A549 (cell line): Measurements from ENCODE around the gene CDADC1. TPM values are rescaled to one million over a fixed set of nuclear protein-coding genes. Genes with fewer than 3 reads are reported as not detected.

Experiments used
- ATAC-seq, 2 experiments: fragments of 200-7000 bp in 1 of 2; fragments of >200 bp in 1 of 2; cut with Nextera tagmentation in 1 of 2; cut with Tn5 transposase in 1 of 2; 3 replicates each; pipeline versions ENCODE4 v1.8.0 to v1.9.1; 2018 to 2020; ENCODE audit warnings: mild to moderate bottlenecking in 1 of 2, moderate library complexity in 1 of 2
- CTCF ChIA-PET: fragments of 300-600 bp; sonication (Branson Sonifier 250); formaldehyde crosslinking; extraction: SDS; loops from one replicate; lab custom pipeline; 2021; ENCODE audit warnings: antibody characterized with exemption, inconsistent platforms; lab: Yijun Ruan, JAX
- POLR2A ChIA-PET: fragments of 350-600 bp; formaldehyde crosslinking; extraction: SDS; loops from one replicate; lab custom pipeline; 2021; ENCODE audit warnings: antibody characterized with exemption, inconsistent platforms; lab: Yijun Ruan, JAX
- DNase-seq, 2 experiments: peaks; one replicate each; pipeline versions ENCODE4 v3.0.0 to v3.0.0-alpha.2; 2011 to 2016; ENCODE audit warnings: low read depth in 1 of 2, low spot score in 1 of 2
- FAIRE-seq: peaks from 2 replicates; lab custom pipeline; 2011; peaks lifted over from hg19 to GRCh38; lab: Jason Lieb, UNC
- H3K27ac ChIP-seq, 2 experiments: fragments of >200 bp; sonication (Bioruptor Twin); formaldehyde crosslinking; 3 replicates each; pipeline ENCODE4 v1.5.1; 2016 to 2017
- H3K4me1 ChIP-seq: fragments of >200 bp; sonication (Bioruptor Twin); formaldehyde crosslinking; 3 replicates; pipeline ENCODE4 v1.6.1; 2016
- H3K4me2 ChIP-seq: fragments of >200 bp; sonication (Bioruptor Twin); formaldehyde crosslinking; 3 replicates; pipeline ENCODE4 v1.6.1; 2016
- H3K4me3 ChIP-seq: fragments of >200 bp; sonication (Bioruptor Twin); formaldehyde crosslinking; 3 replicates; pipeline ENCODE4 v1.5.1; 2016
- H3K9me3 ChIP-seq: fragments of >200 bp; sonication (Bioruptor Twin); formaldehyde crosslinking; 3 replicates; pipeline ENCODE4 v1.6.1; 2016
- BHLHE40 ChIP-seq: IDR thresholded peaks from 2 replicates; pipeline ENCODE4 v1.6.1; 2012; ENCODE audit warnings: low read depth, low read length, inconsistent platforms
- CBX8 ChIP-seq: fragments of 200-600 bp; sonication (generic); IDR thresholded peaks from 2 replicates; pipeline ENCODE4 v1.6.1; 2016
- CEBPB ChIP-seq, 2 experiments: fragments of >200 bp in 1 of 2; sonication (Bioruptor Twin) in 1 of 2; formaldehyde crosslinking in 1 of 2; IDR thresholded peaks; 2 replicates each; pipeline ENCODE4 v1.6.1; 2012 to 2016
- EHF ChIP-seq: fragments of 250-450 bp; sonication (Bioruptor Pico); IDR thresholded peaks from 2 replicates; pipeline ENCODE4 v1.5.0; 2020; ENCODE audit warnings: mild to moderate bottlenecking
- FOXS1 ChIP-seq: fragments of 250-450 bp; sonication (Bioruptor Pico); IDR thresholded peaks from 2 replicates; pipeline ENCODE4 v1.5.0; 2020; ENCODE audit warnings: mild to moderate bottlenecking, moderate library complexity
- HDAC2 ChIP-seq: fragments of 200-600 bp; sonication (generic); IDR thresholded peaks from 2 replicates; pipeline ENCODE4 v1.6.1; 2016
- HOXB13 ChIP-seq: fragments of 250-450 bp; sonication (Bioruptor Pico); IDR thresholded peaks from 2 replicates; pipeline ENCODE4 v1.5.0; 2020; ENCODE audit warnings: low read depth, mild to moderate bottlenecking, moderate library complexity
- KDM1A ChIP-seq: fragments of 200-600 bp; sonication (generic); IDR thresholded peaks from 2 replicates; pipeline ENCODE4 v1.6.1; 2016; ENCODE audit warnings: low read depth, mild to moderate bottlenecking
- NFE2L2 ChIP-seq: fragments of 150-350 bp; conservative IDR thresholded peaks from 2 replicates; pipeline ENCODE4 v1.6.1; 2014; ENCODE audit warnings: low read length
- NPAS2 ChIP-seq: fragments of 250-450 bp; sonication (Bioruptor Pico); IDR thresholded peaks from 2 replicates; pipeline ENCODE4 v1.8.0; 2022; ENCODE audit warnings: mild to moderate bottlenecking, moderate library complexity, borderline replicate concordance
- PHF8 ChIP-seq: fragments of 200-600 bp; sonication (generic); IDR thresholded peaks from 2 replicates; pipeline ENCODE4 v1.6.1; 2016; ENCODE audit warnings: low read depth, mild to moderate bottlenecking, antibody characterized with exemption, moderate library complexity, borderline replicate concordance
- RCOR1 ChIP-seq: fragments of 150-350 bp; IDR thresholded peaks from 2 replicates; pipeline ENCODE4 v1.6.1; 2014; ENCODE audit warnings: antibody characterized with exemption, low read length, low read depth
- RFX5 ChIP-seq: fragments of 450-650 bp; IDR thresholded peaks from 2 replicates; pipeline ENCODE4 v1.7.1; 2014; ENCODE audit warnings: antibody characterized with exemption, mild to moderate bottlenecking, moderate library complexity
- TP53 ChIP-seq: fragments of 250-450 bp; sonication (Bioruptor Pico); IDR thresholded peaks from 2 replicates; pipeline ENCODE4 v1.5.0; 2021; ENCODE audit warnings: mild to moderate bottlenecking, moderate library complexity
- ZNF302 ChIP-seq: fragments of 250-450 bp; sonication (Bioruptor Pico); IDR thresholded peaks from 2 replicates; pipeline ENCODE4 v1.9.0; 2021; ENCODE audit warnings: inconsistent platforms, mild to moderate bottlenecking, moderate library complexity
- ZSCAN20 ChIP-seq: fragments of 250-450 bp; sonication (Bioruptor Pico); IDR thresholded peaks from 2 replicates; pipeline ENCODE4 v1.8.0; 2022; ENCODE audit warnings: mild to moderate bottlenecking, moderate library complexity
- WGBS: methylation state at CpG from one replicate; pipeline ENCODE4 v1.1.6; 2017; ENCODE audit errors: missing lambda C conversion rate; 5-methylcytosine and 5-hydroxymethylcytosine counted together
- polyA plus RNA-seq, 4 experiments: library from polyadenylated mRNA; depleted of rRNA in 3 of 4; stranded (reverse); fragments of >200 nt; fragmentation: RNase III in 1 of 4; extraction: RNeasy Plus Mini Kit Qiagen cat#74134 plus additional on column Dnase treatment in 1 of 4; gene quantifications; 2 replicates in 3 of 4; 3 replicates in 1 of 4; pipeline ENCODE4 v1.2.3, GENCODE V29; 2011 to 2017
- TF ChIP-seq, protein P1 (sequence below): fragments of >200 bp; sonication (Bioruptor Twin); formaldehyde crosslinking; IDR thresholded peaks from 2 replicates; pipeline ENCODE4 v1.6.1; 2016
- TF ChIP-seq, protein P2 (sequence below): fragments of >200 bp; sonication (Bioruptor Twin); formaldehyde crosslinking; IDR thresholded peaks from 3 replicates; pipeline ENCODE4 v1.6.1; 2016
- TF ChIP-seq, protein P3 (sequence below): IDR thresholded peaks from 2 replicates; pipeline ENCODE4 v1.6.1; 2012
- TF ChIP-seq, protein P4 (sequence below): fragments of 450-650 bp; IDR thresholded peaks from 2 replicates; pipeline ENCODE4 v1.6.1; 2014; ENCODE audit warnings: antibody characterized with exemption

CDADC1 gene
- polyA plus RNA-seq, 2 of the 4 experiments (the other 2 are of a cell fraction): 4.3 to 9.6 TPM

DNA sequence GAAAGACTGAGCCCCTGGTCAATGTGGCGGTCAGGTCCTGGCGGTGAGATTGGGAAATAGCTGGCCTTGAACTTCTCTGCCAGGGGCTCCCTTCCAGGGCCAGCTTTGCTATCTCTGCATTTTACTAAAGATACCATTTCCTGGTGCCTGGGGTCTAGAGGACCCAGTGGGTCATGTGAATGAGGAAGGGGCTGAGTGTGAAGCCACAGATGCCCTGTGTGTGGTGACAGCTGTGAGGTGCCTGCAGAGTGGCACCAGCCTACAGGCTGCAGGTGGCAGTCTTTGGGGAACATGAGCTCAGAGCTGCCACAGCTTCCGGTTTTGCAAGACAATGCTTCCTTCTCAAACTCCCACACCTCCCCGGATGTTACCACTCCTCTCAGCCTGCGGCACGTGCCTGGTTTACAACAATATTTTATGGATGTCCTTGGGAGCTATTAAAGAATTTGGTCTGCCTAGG, 32.8 kb upstream of the CDADC1 start (continued):
- no peak for TF ChIP-seq TP53 (CRISPR knock-in tag)
- TF ChIP-seq, protein P1, sequence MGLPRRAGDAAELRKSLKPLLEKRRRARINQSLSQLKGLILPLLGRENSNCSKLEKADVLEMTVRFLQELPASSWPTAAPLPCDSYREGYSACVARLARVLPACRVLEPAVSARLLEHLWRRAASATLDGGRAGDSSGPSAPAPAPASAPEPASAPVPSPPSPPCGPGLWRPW: no peak

DNA sequence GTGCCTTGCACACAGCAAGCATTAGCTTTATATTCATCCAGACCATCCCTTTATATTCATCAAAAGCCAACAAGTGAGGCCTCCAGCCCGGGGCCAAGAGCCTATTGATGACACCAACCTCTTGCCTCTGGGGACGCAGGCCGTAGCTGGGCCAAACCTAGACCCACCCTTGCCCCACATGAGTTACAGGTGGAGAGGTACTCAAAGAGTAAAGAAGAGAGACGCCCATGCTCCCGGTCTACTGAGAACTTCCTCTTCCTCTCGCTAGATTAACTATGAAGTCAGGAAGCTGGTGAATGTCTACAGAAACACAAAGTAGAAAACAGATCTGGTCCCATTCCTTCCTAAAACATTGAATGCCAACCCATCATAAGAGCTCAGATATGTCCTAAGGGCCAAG, 31.4 kb upstream of the CDADC1 start:
- no peak for FAIRE-seq

DNA sequence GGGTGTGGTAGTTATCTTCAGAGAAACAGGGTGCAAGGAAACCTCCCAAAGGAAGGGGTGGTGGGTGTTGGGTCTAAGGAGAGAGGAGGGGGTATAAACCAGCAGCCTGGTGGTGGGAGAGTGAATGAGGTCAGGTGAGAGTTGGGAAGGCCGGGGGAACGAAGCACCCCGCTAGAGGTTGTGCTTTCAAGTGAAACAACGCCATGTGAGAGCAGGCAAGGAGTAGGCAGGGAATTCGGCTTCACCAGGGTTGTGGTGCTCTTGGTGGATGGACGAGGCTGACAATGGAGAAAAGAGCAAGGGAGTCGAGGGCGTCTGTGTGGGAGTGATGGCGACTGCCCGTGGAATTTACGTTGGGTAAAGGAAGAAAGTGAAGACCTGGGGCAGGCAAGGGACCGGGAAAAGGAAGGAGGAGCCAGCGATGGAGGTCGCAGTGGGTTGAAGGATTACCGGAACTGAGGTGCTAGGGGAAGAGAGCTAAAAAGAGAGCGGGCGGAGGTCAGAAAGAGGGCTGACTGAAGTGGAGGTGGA, 29.7 kb upstream of the CDADC1 start:
- WGBS: 83% methylated on average over 17 of the region's 17 CpGs
- TF ChIP-seq CBX8: no peak
- no peak for TF ChIP-seq ZSCAN20 (CRISPR knock-in tag)
- no peak for TF ChIP-seq NFE2L2
- TF ChIP-seq HOXB13: no peak
- ATAC-seq (no peak), DNase-seq (no peak), FAIRE-seq (no peak)
- no peak overlapping the region for H3K4me3 ChIP-seq
- H3K4me1 ChIP-seq: no peaks in the 10 kb centered on the region
- ChIA-PET CTCF (no interaction called here), POLR2A (no interaction called here)
- H3K9me3 ChIP-seq: no peaks in the 10 kb centered on the region
- H3K27ac ChIP-seq: no peak overlapping the region
- H3K4me2 ChIP-seq: no peak overlapping the region

More for the DNA sequence above, 31.4 kb upstream of the CDADC1 start:
- POLR2A ChIA-PET: no interaction called here
- H3K27ac ChIP-seq: no peak overlapping the region
- ATAC-seq (no peak), DNase-seq (no peak)
- 85% methylated on average over 6 of the region's 6 CpGs for WGBS
- TF ChIP-seq RCOR1: no peak
- no peaks in the 10 kb centered on the region for H3K9me3 ChIP-seq
- CTCF ChIA-PET: no interaction called here
- no peak overlapping the region for H3K4me2 ChIP-seq
- H3K4me1 ChIP-seq: no peaks in the 10 kb centered on the region
- no peak overlapping the region for H3K4me3 ChIP-seq

DNA sequence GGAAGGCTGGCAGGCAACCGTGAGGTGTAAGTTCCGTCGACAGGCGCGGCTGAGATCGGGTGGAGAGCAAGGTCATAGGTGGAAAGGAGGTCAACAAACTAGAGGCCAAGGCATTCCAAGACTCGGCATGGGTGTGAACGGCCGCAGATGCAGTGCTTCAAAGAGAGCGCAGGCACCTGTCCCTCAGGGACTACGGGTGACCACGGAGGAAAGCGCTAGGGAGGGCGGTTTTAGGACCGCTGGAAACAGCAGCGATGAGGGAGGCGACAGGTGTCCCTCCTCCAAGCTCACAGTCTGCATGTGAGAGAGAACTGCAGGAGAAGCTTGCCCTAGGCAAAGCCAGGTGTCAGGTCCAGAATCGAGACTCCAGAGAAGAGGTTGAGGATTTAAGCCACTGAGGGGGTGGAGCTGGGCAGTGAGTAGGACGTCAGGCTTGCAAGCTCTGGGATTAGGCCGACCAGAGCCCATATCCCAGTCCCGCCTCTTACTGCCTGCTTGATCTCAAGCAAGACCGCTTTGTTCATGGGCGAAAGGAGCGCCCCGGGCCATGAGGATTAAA, 29.2 kb upstream of the CDADC1 start:
- Histone ChIP-seq H3K4me2 (no peak overlapping the region), H3K4me3 (no peak overlapping the region), H3K4me1 (no peaks in the 10 kb centered on the region), H3K27ac (no peak overlapping the region), H3K9me3 (no peaks in the 10 kb centered on the region)
- ChIA-PET POLR2A (no interaction called here), CTCF (interaction anchor here (0.6 to 1.0 kb wide), 2 partner anchors 24 to 252 kb away, joined by 3 to 4 read pairs; no protein-coding TSS in a partner anchor)
- no peak for TF ChIP-seq RFX5
- TF ChIP-seq, protein P2, sequence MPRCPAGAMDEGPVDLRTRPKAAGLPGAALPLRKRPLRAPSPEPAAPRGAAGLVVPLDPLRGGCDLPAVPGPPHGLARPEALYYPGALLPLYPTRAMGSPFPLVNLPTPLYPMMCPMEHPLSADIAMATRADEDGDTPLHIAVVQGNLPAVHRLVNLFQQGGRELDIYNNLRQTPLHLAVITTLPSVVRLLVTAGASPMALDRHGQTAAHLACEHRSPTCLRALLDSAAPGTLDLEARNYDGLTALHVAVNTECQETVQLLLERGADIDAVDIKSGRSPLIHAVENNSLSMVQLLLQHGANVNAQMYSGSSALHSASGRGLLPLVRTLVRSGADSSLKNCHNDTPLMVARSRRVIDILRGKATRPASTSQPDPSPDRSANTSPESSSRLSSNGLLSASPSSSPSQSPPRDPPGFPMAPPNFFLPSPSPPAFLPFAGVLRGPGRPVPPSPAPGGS: no peak
- TF ChIP-seq, protein P3, sequence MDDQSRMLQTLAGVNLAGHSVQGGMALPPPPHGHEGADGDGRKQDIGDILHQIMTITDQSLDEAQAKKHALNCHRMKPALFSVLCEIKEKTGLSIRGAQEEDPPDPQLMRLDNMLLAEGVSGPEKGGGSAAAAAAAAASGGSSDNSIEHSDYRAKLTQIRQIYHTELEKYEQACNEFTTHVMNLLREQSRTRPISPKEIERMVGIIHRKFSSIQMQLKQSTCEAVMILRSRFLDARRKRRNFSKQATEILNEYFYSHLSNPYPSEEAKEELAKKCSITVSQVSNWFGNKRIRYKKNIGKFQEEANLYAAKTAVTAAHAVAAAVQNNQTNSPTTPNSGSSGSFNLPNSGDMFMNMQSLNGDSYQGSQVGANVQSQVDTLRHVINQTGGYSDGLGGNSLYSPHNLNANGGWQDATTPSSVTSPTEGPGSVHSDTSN: no peak
- TF ChIP-seq, protein P4, sequence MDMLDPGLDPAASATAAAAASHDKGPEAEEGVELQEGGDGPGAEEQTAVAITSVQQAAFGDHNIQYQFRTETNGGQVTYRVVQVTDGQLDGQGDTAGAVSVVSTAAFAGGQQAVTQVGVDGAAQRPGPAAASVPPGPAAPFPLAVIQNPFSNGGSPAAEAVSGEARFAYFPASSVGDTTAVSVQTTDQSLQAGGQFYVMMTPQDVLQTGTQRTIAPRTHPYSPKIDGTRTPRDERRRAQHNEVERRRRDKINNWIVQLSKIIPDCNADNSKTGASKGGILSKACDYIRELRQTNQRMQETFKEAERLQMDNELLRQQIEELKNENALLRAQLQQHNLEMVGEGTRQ: no peak
- TF ChIP-seq HDAC2: no peak
- no peak for TF ChIP-seq KDM1A
- no peak for TF ChIP-seq BHLHE40
- no peak for TF ChIP-seq CEBPB (IDR thresholded peaks at IDR 0.05)
- no peak for TF ChIP-seq NPAS2 (CRISPR knock-in tag)
- no peak for TF ChIP-seq CBX8
- no peak for TF ChIP-seq FOXS1
- no peak for TF ChIP-seq EHF
- no peak for TF ChIP-seq ZNF302 (CRISPR knock-in tag)
- TF ChIP-seq PHF8: no peak
- 91% methylated on average over 25 of the region's 25 CpGs for WGBS
- FAIRE-seq: no peak
- ATAC-seq: no peak
- DNase-seq: no peak
